ENCODE measurements around the gene OTOP2.

Gene OTOP2

DNA sequence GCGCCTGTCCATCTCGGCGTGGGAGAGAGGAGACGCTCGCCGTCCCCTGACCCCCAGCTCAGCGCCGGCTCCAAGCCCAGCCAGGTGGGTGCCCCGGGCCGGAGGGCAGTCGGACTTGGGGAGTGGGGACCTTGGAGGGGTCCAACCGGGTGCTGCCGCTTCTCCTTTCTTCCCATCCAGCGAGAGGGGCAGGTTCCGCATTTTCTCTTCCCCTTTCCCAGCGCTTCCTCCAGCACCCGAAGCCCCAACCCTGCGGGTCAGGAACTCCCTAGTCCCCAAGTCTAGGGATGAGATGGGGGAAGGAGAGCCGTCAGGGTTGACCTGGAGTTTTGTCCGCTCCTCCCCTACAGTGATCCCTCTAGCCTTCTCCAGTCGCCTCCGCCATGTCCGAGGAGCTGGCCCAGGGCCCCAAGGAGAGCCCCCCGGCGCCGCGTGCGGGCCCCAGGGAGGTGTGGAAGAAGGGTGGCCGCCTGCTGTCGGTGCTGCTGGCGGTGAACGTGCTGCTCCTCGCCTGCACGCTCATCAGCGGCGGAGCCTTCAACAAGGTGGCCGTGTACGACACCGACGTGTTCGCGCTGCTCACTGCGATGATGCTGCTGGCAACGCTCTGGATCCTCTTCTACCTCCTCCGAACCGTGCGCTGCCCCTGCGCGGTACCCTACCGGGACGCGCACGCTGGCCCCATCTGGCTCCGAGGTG is at the start of gene OTOP2:
Gene OTOP2, plus strand, starts transcription at position 24 of the 699 bp plus-strand sequence. Its CDS starts 360 bp downstream, at position 384.
- no peak for DNase-seq (ENCODE audit: low read depth)

GRCh38 chr17:74874615-74875037 is 49.4 kb upstream of the OTOP2 start:
- DNase-seq (ENCODE audit: low read depth): no peak

- no peak for DNase-seq (ENCODE audit: low read depth)
Observed at GRCh38 chr17:74875155-74875976, 48.7 kb upstream of the OTOP2 start.

DNA sequence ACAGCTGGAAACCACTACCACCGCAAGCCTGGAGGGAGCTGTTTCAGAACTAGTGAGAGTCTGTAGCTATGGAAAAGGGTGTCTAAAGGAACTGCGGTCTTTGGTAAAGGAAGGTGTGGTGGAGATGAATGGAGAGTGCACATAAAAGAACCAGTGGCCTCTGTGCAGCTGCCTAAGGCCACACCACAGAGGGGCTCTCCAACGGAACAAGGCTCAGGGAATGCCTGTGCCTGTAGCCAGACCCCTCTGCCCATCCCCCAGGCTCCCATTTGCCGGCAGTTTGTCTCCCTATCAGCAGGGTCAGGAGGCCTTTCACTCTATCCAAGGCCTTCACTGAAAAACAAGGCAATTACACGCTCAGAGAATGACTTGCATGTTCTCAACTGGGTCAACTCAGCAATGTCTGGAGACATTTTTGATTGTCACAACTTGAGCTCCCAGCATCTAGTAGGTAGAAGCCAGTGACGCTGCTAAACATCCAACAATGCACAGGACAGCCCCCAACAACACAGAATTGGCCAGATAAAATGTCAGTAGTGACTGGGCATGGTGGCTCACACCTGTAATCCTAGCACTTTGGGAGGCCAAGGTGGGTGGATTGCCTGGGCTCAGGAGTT is 48.0 kb upstream of the OTOP2 start:
- DNase-seq (ENCODE audit: low read depth): no peak

- DNase-seq (ENCODE audit: low read depth): no peak
Observed at GRCh38 chr17:74877592-74878548, 46.2 kb upstream of the OTOP2 start.

DNA sequence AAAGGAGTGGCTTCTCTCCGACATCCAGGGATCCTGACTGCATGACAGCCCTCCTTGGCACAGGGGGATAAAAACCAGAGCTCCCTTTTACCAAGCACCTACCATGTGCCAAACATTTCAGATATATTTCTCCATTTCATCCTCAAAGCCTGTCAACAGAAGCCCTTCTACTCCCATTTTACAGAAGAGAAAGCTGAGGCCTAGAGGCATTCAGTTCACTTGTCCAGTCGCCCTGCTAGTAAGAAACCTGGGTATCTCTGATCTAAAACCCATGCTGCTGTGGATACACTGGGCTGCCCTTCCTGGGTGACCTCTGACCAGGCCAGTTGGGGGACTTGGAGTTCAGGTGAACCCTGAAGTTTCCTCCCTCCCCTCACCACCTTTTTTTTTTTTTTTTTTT is 45.4 kb upstream of the OTOP2 start:
- DNase-seq (ENCODE audit: low read depth): no peak

DNA sequence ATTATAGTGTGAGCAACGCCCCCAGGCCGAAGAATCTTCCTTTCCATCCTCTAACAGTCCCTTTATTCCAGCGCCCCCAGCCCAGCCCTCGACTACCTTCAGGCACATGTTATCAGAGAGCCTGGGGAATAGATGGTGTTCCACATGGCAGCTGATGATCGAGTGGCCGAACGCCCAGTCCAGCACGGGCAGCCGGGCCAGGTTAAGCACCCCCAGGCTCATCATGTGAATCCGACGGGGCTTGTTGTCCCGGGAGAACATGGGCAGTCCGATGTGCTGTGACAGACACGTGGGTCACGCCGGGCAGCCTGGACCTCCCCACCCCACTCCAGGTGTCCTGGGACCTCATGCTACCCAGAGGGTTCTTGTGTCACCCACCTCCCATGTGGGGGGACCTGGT is 44.8 kb upstream of the OTOP2 start:
- DNase-seq (ENCODE audit: low read depth): no peak

DNA sequence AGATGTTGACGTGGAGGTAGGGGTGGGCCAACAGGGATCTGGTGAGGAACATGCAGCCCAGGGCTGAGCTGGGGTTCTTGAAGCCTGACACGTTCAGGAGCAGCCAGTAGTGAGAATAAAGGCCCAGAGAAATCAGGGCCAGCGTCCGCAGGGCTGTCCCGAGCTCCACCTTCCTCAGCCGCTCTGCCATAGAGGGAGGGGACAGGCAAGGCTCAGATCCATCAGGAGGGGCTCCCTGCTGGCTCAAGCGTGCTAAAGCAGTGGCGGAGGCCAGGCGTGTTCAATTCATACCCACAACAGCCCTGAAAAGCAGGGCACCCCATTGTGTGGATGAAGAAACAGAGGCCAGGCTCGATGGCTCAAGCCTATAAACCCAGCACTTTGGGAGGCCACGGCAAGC is 43.0 kb upstream of the OTOP2 start:
- DNase-seq (ENCODE audit: low read depth): no peak

DNA sequence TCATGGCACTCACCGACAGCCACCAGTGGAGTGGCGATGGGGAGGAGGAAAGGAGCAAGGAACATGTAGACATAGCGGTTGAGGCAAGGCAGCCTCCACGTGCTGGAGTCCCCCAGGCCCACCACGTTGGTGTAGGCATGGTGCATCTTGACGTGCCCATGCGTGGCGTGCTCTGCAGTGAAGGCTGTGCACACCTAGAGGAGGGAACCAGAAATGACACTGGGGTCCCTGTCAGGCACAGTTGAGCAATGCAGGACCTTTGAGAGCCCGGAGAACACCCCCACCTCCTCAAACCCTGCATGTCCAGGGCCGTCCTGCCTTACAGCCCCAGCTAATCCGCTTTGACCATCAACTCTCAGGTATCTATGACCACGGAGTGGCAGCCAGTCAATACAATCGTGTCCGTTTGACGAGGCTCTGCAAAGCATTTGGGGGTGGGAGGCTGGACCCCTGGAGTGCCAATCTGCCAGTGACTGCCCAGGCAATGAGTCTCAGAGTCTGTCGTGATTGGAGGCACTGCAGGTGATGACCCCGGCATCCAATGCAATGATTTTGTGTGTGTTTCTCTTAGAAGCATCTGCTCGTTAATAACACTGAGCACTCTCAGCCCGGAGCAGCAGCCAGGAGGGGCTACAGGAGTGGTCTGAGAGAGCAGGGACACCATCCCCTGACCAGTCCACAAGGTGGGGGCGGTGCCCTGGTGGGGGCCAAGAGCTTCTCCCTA is 41.4 kb upstream of the OTOP2 start:
- DNase-seq (ENCODE audit: low read depth): no peak

DNA sequence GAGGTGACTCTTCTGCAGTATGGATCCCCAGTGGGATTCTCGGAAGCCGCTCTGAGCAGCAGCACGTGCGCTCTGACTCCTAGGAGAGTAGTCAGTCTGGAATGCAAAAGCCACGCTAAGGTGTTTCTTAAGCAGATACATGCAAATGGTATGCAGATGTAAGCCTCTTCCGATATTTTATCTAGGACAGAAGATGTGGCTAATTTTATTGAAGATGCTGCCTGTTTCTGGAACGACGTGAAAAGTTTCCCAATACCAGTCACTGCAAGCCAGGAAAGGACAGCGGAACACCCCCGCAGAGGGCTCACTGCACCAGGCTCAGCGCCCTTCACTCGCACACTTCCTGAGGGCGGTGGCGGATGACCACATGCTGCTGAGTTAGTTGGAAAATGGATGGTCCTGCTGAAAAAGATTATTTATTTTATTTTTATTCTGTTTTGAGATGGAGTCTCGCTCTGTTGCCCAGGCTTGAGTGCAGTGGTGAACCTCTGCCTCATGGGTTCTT is 40.8 kb upstream of the OTOP2 start:
- no peak for DNase-seq (ENCODE audit: low read depth)

GRCh38 chr17:74888469-74888868 is 35.6 kb upstream of the OTOP2 start:
- no peak for DNase-seq (ENCODE audit: low read depth)

- no peak for DNase-seq (ENCODE audit: low read depth)
Observed at GRCh38 chr17:74890554-74890953, 33.5 kb upstream of the OTOP2 start.

DNA sequence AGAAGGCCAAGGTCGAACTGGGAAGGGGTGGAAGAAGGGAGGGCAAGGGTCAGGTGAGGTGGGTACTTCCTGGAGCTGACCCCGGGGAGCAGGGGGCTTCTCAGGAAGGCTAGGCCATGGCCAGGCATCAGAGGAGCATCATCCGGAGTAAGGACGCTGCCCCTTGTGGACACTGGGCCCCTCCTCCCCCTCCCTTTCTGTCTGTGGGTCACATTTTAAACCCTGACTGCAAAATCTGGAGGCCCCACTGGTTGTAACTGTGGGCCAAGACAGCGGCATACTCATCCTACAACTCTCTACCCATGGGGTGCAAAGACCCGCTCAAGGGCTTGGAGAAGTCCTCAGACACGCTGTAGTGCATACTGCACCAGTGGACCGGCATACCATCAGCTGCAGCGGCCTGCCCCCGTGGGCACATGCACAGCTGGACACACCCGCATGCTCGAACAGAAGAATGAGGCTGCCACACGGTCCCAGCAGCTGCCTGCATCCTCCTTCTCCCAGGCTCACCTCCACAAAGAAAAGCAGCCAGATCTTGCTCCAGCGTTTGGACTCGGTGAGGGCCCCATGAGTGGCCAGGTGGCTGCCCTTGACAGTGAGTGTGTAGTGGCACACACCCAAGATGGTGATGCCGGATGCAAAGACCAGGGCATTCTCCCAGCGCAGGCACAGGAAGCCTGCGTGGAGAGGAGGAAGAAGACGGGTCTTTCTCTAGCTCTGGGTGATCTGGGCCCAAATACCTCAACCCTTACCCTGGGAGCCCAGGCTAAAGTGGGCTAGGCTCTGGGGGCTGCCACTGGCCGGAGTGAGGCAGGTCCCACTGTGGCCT is 31.8 kb upstream of the OTOP2 start:
- DNase-seq (ENCODE audit: low read depth): no peak

- DNase-seq (ENCODE audit: low read depth): no peak
Observed at GRCh38 chr17:74892974-74893911, 30.8 kb upstream of the OTOP2 start, which contains the start of gene FADS6. Gene FADS6, minus strand, starts transcription at chr17:74893633. Its CDS starts 38 bp downstream, at chr17:74893595.

GRCh38 chr17:74893936-74894671 is 30.0 kb upstream of the OTOP2 start:
- DNase-seq (ENCODE audit: low read depth): no peak

- DNase-seq (ENCODE audit: low read depth): no peak
Observed at GRCh38 chr17:74898376-74898946, 25.6 kb upstream of the OTOP2 start.

- no peak for DNase-seq (ENCODE audit: low read depth)
Observed at GRCh38 chr17:74900208-74900607, 23.9 kb upstream of the OTOP2 start.

All from CMK (cell line).